Omental fat pad (tissue), 4 donors: ENCODE measurements around the gene PCBP2. TPM values are rescaled to one million over a fixed set of nuclear protein-coding genes. Genes with fewer than 3 reads are reported as not detected.
"Not testable (repeated sequence)": the region's sequence is repeated elsewhere in the genome, so short reads cannot be mapped to it uniquely, and the experiment has no call there.

Source experiments
- ATAC-seq: fragments of 150-250 bp; one replicate; pipeline ENCODE4 v1.9.1; 2016; ENCODE audit warnings: mild to moderate bottlenecking, moderate library complexity; ENCODE audit not compliant: low FRiP score
- DNase-seq: peaks from one replicate; pipeline ENCODE4 v3.0.0-alpha.2; 2019; ENCODE audit warnings: low spot score
- CTCF ChIP-seq, 3 donors: fragments of 450-650 bp; IDR thresholded peaks; one replicate each; pipeline ENCODE4 v1.5.1; 2016 to 2017; ENCODE audit warnings: antibody characterized with exemption in 3 of 3, mild to moderate bottlenecking in 3 of 3, moderate library complexity in 2 of 3
- total RNA-seq, 4 donors: library from RNA; depleted of rRNA; stranded (reverse); fragments of >200 nt; gene quantifications; one replicate each; pipeline ENCODE4 v1.1.0, GENCODE V29; 2016

Gene PCBP2
- total RNA-seq, 4 donors from 2014 or later: 498 to 666 (median 531) TPM

GRCh38 chr12:53418221-53418620 lies 33.7 kb upstream of the PCBP2 start:
- no peak for ATAC-seq
- DNase-seq: no peak
- no peak for TF ChIP-seq CTCF (IDR thresholded peaks at IDR 0.05)

- DNase-seq (no peak), ATAC-seq (no peak)
- TF ChIP-seq CTCF (IDR thresholded peaks at IDR 0.05): no peak
Observed at GRCh38 chr12:53419756-53420155, 32.1 kb upstream of the PCBP2 start.

- not testable (repeated sequence) for ATAC-seq, DNase-seq
Observed at GRCh38 chr12:53422247-53422646, 29.7 kb upstream of the PCBP2 start.

- no peak for DNase-seq
- no peak for TF ChIP-seq CTCF (IDR thresholded peaks at IDR 0.05)
- no peak for ATAC-seq
Observed at GRCh38 chr12:53423597-53423996, 28.3 kb upstream of the PCBP2 start, which contains the start of gene AMHR2. Gene AMHR2, plus strand, starts transcription at chr12:53423855. Its CDS starts 80 bp downstream, at chr12:53423935.

GRCh38 chr12:53424626-53425514 lies 27.0 kb upstream of the PCBP2 start:
- no peak for TF ChIP-seq CTCF (IDR thresholded peaks at IDR 0.05)
- ATAC-seq (no peak), DNase-seq (no peak)

GRCh38 chr12:53425515-53426150 lies 26.3 kb upstream of the PCBP2 start:
- TF ChIP-seq CTCF (IDR thresholded peaks at IDR 0.05): no peak
- ATAC-seq (no peak), DNase-seq (no peak)

GRCh38 chr12:53427905-53428594 lies 23.9 kb upstream of the PCBP2 start:
- ATAC-seq: peak; percentile 90
- TF ChIP-seq CTCF (IDR thresholded peaks at IDR 0.05): no peak
- no peak for DNase-seq
